HepG2 (cell line): ENCODE data around the gene ZMIZ1. TPM values are rescaled to one million over a fixed set of nuclear protein-coding genes. Genes with fewer than 3 reads are reported as not detected.

Source experiments
- AHR ChIP-seq: IDR thresholded peaks from 2 replicates; pipeline ENCODE4 v1.6.1; 2018; ENCODE audit warnings: missing genetic modification reagents, missing compliant biosample characterization
- BORCS8-MEF2B ChIP-seq: sonication (generic); formaldehyde crosslinking; IDR thresholded peaks from 2 replicates; pipeline ENCODE4 v1.8.0; 2022; ENCODE audit warnings: mild to moderate bottlenecking, missing genetic modification reagents
- BRCA1 ChIP-seq: sonication (generic); formaldehyde crosslinking; IDR thresholded peaks from 2 replicates; pipeline ENCODE4 v1.4.0; 2020; ENCODE audit warnings: missing genetic modification reagents
- DR1 ChIP-seq: sonication (generic); formaldehyde crosslinking; IDR thresholded peaks from 2 replicates; pipeline ENCODE4 v1.8.0; 2021; ENCODE audit warnings: mild to moderate bottlenecking, missing genetic modification reagents, inconsistent platforms
- ELF4 ChIP-seq: sonication (generic); formaldehyde crosslinking; IDR thresholded peaks from 2 replicates; pipeline ENCODE4 v1.5.0; 2020; ENCODE audit warnings: missing genetic modification reagents, mild to moderate bottlenecking, moderate library complexity, borderline replicate concordance
- GATA4 ChIP-seq: sonication (generic); IDR thresholded peaks from 2 replicates; pipeline ENCODE4 v1.6.1; 2016; ENCODE audit warnings: antibody characterized with exemption, low read depth, borderline replicate concordance
- GATAD2A ChIP-seq: IDR thresholded peaks from 2 replicates; pipeline ENCODE4 v1.6.1; 2016
- GTF2F1 ChIP-seq: fragments of 150-350 bp; IDR thresholded peaks from 2 replicates; pipeline ENCODE4 v1.6.1; 2014; ENCODE audit warnings: low read length
- HMG20B ChIP-seq: conservative IDR thresholded peaks from 2 replicates; pipeline ENCODE4 v1.6.1; 2016; ENCODE audit warnings: missing genetic modification reagents, missing compliant biosample characterization
- HOXA7 ChIP-seq: sonication (generic); formaldehyde crosslinking; IDR thresholded peaks from 2 replicates; pipeline ENCODE4 v1.8.1; 2022; ENCODE audit warnings: mild to moderate bottlenecking, missing genetic modification reagents, moderate library complexity
- MLLT10 ChIP-seq: sonication (generic); formaldehyde crosslinking; IDR thresholded peaks from 2 replicates; pipeline ENCODE4 v1.4.0; 2020; ENCODE audit warnings: missing genetic modification reagents
- MXI1 ChIP-seq: IDR thresholded peaks from 3 replicates; pipeline ENCODE4 v1.6.1; 2012; ENCODE audit warnings: low read depth, low read length, inconsistent platforms, borderline replicate concordance
- NFE2L2 ChIP-seq: fragments of 150-350 bp; IDR thresholded peaks from 2 replicates; pipeline ENCODE4 v1.6.1; 2014; ENCODE audit warnings: low read length
- NFIC ChIP-seq: IDR thresholded peaks from 2 replicates; pipeline ENCODE4 v1.6.1; 2012; ENCODE audit warnings: mild to moderate bottlenecking, low read length, inconsistent platforms
- NFYB ChIP-seq: sonication (generic); formaldehyde crosslinking; IDR thresholded peaks from 2 replicates; pipeline ENCODE4 v1.4.0; 2020; ENCODE audit warnings: missing genetic modification reagents
- NFYC ChIP-seq: IDR thresholded peaks from 2 replicates; pipeline ENCODE4 v1.6.1; 2016; ENCODE audit warnings: missing genetic modification reagents, missing compliant biosample characterization
- RFX3 ChIP-seq: IDR thresholded peaks from 2 replicates; pipeline ENCODE4 v1.6.1; 2016; ENCODE audit warnings: missing biosample characterization, missing genetic modification reagents
- TBX3 ChIP-seq: fragments of 450-650 bp; IDR thresholded peaks from 2 replicates; pipeline ENCODE4 v1.6.1; 2017; ENCODE audit warnings: antibody characterized with exemption, mild to moderate bottlenecking, inconsistent platforms, borderline replicate concordance
- ZNF234 ChIP-seq: sonication (generic); formaldehyde crosslinking; conservative IDR thresholded peaks from 2 replicates; pipeline ENCODE4 v1.5.1; 2020; ENCODE audit warnings: mild to moderate bottlenecking, missing genetic modification reagents
- ZNF24 ChIP-seq: fragments of 450-650 bp; IDR thresholded peaks from 2 replicates; pipeline ENCODE4 v1.6.1; 2017; ENCODE audit warnings: antibody characterized with exemption, mild to moderate bottlenecking
- ZNF343 ChIP-seq: sonication (generic); formaldehyde crosslinking; IDR thresholded peaks from 2 replicates; pipeline ENCODE4 v1.4.0; 2020; ENCODE audit warnings: mild to moderate bottlenecking, missing genetic modification reagents
- ZNF382 ChIP-seq: sonication (generic); formaldehyde crosslinking; IDR thresholded peaks from 2 replicates; pipeline ENCODE4 v1.5.0; 2020; ENCODE audit warnings: missing genetic modification reagents, mild to moderate bottlenecking, borderline replicate concordance
- ZSCAN21 ChIP-seq: sonication (generic); formaldehyde crosslinking; IDR thresholded peaks from 2 replicates; pipeline ENCODE4 v1.8.0; 2022; ENCODE audit warnings: mild to moderate bottlenecking, missing genetic modification reagents, moderate library complexity, borderline replicate concordance
- ZSCAN22 ChIP-seq: sonication (generic); formaldehyde crosslinking; IDR thresholded peaks from 2 replicates; pipeline ENCODE4 v1.4.0; 2020; ENCODE audit warnings: mild to moderate bottlenecking, missing genetic modification reagents
- polyA plus RNA-seq, 8 experiments: library from polyadenylated mRNA; depleted of rRNA in 3 of 8; stranded (reverse) in 7 of 8; unstranded in 1 of 8; fragments of >200 nt; fragmentation: Illumina TruSeq in 4 of 8; extraction: Trizol in 4 of 8; gene quantifications; 2 replicates each; pipeline versions ENCODE4 v1.2.1 to v1.2.3, GENCODE V29; 2011 to 2016; ENCODE audit warnings: low read depth in 4 of 8, missing spikeins in 1 of 8, mixed read lengths in 1 of 8; ENCODE audit not compliant: insufficient read depth in 1 of 8
- total RNA-seq, 5 experiments: library from RNA; depleted of rRNA; stranded (reverse); fragments of >200 nt; fragmentation: Illumina TruSeq; extraction: Trizol; gene quantifications; 2 replicates each; pipeline ENCODE4 v1.2.3, GENCODE V29; 2016; ENCODE audit warnings: low read depth in 1 of 5
- TF ChIP-seq, protein P1 (sequence below): fragments of 450-650 bp; IDR thresholded peaks from 2 replicates; pipeline ENCODE4 v1.6.1; 2016
- TF ChIP-seq, protein P2 (sequence below): sonication (generic); formaldehyde crosslinking; IDR thresholded peaks from 2 replicates; pipeline ENCODE4 v1.5.0; 2020; ENCODE audit warnings: missing genetic modification reagents
- TF ChIP-seq, protein P3 (sequence below): sonication (generic); formaldehyde crosslinking; IDR thresholded peaks from 2 replicates; pipeline ENCODE4 v1.8.1; 2023; ENCODE audit warnings: mild to moderate bottlenecking, missing genetic modification reagents
- TF ChIP-seq, protein P4 (sequence below): IDR thresholded peaks from 2 replicates; pipeline ENCODE4 v1.6.1; 2016; ENCODE audit warnings: mild to moderate bottlenecking, missing biosample characterization, missing genetic modification reagents
- TF ChIP-seq, protein P5 (sequence below): sonication (generic); formaldehyde crosslinking; IDR thresholded peaks from 2 replicates; pipeline ENCODE4 v1.4.0; 2020; ENCODE audit warnings: mild to moderate bottlenecking, low read depth, missing genetic modification reagents

The ZMIZ1 gene
- total and polyA plus RNA-seq, 2 of the 13 experiments (the other 11 are each of a cell fraction or from before 2014, with no cell fraction given): 5.3 to 10.2 TPM

DNA sequence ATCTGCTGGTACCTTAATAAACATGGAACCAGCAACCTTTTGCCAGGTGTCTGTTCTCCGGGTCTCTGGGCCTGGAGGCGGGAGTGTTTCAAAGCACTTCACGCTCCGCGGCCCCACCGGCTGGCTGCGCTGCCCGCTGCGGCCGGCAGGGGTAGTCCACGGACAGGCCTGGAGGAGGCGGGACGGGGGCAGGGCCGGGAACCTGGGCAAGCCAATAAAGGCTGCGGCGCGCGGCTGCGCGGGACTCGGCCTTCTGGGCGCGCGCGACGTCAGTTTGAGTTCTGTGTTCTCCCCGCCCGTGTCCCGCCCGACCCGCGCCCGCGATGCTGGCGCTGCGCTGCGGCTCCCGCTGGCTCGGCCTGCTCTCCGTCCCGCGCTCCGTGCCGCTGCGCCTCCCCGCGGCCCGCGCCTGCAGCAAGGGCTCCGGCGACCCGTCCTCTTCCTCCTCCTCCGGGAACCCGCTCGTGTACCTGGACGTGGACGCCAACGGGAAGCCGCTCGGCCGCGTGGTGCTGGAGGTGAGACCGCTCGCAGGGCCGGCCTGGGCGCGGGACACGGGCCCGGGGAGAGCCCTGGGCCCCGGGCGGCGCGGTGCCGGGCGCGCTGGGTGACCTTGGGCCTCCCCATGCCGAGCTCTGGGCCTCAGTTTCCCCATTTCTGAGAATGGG lies 278.6 kb downstream of the ZMIZ1 start, which contains the start of gene PPIF (continued):
- peak; percentile 98 for TF ChIP-seq DR1 (CRISPR knock-in tag)
- TF ChIP-seq, protein P1, sequence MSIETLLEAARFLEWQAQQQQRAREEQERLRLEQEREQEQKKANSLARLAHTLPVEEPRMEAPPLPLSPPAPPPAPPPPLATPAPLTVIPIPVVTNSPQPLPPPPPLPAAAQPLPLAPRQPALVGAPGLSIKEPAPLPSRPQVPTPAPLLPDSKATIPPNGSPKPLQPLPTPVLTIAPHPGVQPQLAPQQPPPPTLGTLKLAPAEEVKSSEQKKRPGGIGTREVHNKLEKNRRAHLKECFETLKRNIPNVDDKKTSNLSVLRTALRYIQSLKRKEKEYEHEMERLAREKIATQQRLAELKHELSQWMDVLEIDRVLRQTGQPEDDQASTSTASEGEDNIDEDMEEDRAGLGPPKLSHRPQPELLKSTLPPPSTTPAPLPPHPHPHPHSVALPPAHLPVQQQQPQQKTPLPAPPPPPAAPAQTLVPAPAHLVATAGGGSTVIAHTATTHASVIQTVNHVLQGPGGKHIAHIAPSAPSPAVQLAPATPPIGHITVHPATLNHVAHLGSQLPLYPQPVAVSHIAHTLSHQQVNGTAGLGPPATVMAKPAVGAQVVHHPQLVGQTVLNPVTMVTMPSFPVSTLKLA: no peak
- TF ChIP-seq, protein P2, sequence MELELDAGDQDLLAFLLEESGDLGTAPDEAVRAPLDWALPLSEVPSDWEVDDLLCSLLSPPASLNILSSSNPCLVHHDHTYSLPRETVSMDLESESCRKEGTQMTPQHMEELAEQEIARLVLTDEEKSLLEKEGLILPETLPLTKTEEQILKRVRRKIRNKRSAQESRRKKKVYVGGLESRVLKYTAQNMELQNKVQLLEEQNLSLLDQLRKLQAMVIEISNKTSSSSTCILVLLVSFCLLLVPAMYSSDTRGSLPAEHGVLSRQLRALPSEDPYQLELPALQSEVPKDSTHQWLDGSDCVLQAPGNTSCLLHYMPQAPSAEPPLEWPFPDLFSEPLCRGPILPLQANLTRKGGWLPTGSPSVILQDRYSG: peak; percentile 61
- TF ChIP-seq MLLT10: no peak
- TF ChIP-seq, protein P3, sequence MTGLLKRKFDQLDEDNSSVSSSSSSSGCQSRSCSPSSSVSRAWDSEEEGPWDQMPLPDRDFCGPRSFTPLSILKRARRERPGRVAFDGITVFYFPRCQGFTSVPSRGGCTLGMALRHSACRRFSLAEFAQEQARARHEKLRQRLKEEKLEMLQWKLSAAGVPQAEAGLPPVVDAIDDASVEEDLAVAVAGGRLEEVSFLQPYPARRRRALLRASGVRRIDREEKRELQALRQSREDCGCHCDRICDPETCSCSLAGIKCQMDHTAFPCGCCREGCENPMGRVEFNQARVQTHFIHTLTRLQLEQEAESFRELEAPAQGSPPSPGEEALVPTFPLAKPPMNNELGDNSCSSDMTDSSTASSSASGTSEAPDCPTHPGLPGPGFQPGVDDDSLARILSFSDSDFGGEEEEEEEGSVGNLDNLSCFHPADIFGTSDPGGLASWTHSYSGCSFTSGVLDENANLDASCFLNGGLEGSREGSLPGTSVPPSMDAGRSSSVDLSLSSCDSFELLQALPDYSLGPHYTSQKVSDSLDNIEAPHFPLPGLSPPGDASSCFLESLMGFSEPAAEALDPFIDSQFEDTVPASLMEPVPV (CRISPR knock-in tag): no peak
- TF ChIP-seq GTF2F1: no peak
- TF ChIP-seq ZNF234 (CRISPR knock-in tag): no peak
- TF ChIP-seq HOXA7 (CRISPR knock-in tag): no peak
- peak; percentile 60 for TF ChIP-seq NFYB (CRISPR knock-in tag)
- 0 out of 2 replicates have a peak, but pooled peaks have one; percentile 27 for TF ChIP-seq GATAD2A (CRISPR knock-in tag)
- no peak; the same call in 1 of the 2 replicates for TF ChIP-seq GATA4
- TF ChIP-seq HMG20B (CRISPR knock-in tag): peak; percentile 18; the same call in 1 of the 2 replicates
- TF ChIP-seq ZSCAN21 (CRISPR knock-in tag): peak; percentile 79
- no peak for TF ChIP-seq ZNF343
- no peak for TF ChIP-seq ZSCAN22 (CRISPR knock-in tag)
- TF ChIP-seq NFYC: peak; percentile 57
- no peak for TF ChIP-seq AHR (CRISPR knock-in tag)
- TF ChIP-seq BORCS8-MEF2B (CRISPR knock-in tag): peak; percentile 77
- no peak for TF ChIP-seq ELF4 (CRISPR knock-in tag)
- no peak for TF ChIP-seq ZNF382
- TF ChIP-seq NFIC: no peak; the same call in 1 of the 2 replicates
- TF ChIP-seq NFE2L2: no peak
- no peak for TF ChIP-seq RFX3 (CRISPR knock-in tag)
- TF ChIP-seq TBX3: no peak
- TF ChIP-seq MXI1: peak; percentile 13; the same call in 1 of the 3 replicates
- TF ChIP-seq ZNF24: no peak
- TF ChIP-seq BRCA1 (CRISPR knock-in tag): no peak
- TF ChIP-seq, protein P4, sequence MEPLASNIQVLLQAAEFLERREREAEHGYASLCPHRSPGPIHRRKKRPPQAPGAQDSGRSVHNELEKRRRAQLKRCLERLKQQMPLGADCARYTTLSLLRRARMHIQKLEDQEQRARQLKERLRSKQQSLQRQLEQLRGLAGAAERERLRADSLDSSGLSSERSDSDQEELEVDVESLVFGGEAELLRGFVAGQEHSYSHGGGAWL: no peak; the same call in 1 of the 2 replicates
- TF ChIP-seq, protein P5, sequence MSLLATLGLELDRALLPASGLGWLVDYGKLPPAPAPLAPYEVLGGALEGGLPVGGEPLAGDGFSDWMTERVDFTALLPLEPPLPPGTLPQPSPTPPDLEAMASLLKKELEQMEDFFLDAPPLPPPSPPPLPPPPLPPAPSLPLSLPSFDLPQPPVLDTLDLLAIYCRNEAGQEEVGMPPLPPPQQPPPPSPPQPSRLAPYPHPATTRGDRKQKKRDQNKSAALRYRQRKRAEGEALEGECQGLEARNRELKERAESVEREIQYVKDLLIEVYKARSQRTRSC (CRISPR knock-in tag): no peak
